CD1c-positive myeloid dendritic cell (primary cell): ENCODE results near the gene COL8A2.
A peak's percentile ranks its signal among the peaks of the same experiment; 100 is the strongest.

Experiments used
- DNase-seq: peaks from one replicate; pipeline ENCODE4 v3.0.0-alpha.2; 2016; ENCODE audit errors: extremely low spot score

The COL8A2 gene

GRCh38 chr1:36157973-36158826 is 33.2 kb upstream of the COL8A2 start:
- DNase-seq, result no peak

DNA sequence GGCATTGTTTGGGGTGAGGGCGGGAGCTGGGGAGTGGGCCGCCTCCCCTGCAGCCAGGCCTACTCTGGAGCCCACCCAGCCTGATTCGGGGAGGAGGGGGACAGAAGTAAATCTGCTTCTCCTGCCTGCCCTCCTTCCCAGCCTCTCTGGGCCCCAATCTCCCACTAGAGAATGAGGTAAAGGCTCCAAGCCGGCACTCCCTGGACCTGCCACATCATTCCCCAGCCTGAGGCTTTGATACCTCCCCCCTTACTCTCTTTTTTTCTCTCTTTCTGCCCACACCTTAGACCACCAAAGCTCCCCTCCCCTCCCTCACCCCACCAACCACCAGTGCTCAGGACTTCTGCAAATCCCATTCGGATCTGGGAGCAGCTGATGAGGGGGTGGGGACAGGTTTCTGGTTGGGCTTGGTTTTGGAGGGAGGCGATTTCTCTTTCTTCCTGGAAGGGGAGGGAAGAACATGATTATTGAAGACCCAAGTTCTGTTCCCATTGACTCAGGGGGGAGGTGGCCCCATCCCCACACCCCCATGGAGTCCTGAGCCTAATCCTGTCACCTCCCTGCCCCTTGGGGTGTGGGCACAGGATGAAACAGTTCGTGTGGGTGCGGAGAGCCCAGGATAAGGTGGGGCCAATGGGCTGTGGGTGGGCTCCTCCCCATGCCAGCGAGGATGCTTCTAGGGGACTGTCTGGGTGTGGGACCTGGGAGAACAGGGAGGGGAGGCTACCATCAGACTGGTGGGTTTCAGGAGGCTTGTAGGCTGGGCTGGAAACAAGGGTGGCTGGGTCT is 32.3 kb upstream of the COL8A2 start:
- peak; percentile 54 for DNase-seq

DNA sequence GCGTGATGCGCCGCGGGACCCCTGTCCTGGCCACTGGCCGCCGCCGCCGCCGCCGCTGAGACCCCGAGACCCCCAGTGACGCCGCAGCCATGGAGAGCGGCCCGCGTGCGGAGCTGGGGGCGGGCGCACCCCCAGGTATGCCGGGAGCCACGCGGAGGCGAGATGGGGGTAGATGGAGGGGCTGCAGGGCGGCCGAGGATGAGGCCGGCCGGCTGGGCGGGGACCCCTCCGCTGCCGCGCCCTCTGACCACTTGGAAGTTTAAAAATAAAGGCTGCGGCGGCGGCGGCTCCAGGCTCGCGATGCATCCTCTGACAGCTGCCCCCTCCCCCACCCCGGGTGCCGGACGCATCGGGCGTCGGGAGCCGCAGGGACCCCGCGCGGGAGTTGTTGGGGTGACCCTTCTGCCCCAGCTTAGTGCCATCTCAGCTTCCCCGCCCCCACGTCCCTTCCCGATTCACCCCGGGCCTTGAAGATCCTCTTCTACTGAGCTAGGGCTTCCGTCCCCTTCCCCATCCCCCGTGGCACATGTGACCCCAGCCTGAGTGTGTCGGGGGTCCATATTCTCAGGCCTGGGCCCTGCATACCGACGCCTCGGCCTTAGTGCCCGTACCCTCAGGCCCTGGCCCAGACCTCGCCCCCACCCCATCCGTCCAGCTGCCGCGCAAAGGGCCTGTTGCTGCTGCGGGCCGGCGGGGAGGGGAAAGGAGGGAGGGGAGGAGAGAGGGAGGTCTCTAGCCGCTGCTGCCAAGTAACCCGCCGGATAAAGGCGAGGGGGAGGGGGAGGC is 31.5 kb upstream of the COL8A2 start:
- peak; percentile 68 for DNase-seq

DNA sequence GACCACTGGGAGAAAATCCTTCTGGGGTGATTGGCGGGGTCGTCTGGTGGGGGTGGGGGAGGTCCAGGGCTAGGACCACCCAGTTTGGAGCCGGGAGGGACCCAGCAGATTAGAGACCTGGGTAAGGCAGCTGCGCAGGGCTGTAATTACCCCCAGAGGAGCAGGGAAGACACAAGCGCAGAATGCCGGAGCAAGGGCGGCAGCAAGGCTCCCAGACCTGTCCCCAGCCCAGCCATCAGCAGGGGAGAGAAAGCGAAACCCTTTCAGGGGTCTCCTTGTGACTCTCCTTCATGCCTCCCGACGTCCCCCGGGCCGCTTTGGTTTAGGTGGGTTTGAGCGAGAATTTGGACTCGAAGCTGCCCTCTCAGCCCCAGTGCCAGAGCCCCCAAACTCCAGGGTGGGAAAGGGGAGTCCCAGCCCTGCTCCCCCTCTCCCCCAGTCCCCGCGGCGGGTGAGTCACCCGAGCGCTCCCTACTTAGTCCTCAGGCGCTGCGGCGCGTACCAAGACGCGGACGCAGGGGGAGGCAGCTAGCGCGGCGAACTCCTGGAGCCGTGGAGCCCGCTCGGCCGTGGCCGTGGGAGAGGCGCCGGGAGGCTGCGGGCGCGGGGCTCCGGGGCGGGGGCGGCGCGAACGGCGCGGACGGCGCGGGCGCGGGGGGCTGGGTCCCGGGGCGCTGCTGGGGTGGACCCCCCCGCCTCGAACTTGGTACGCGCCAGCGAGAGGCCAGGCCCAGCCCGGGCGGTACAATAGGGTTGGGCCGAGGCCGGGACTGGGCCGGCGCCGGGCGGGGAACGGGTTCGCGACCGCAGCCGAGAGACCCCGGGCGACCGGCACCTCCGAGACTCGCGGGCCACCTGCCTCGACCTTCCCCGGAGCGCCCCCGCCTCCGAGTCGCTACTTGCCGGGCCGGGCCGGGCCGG is 30.6 kb upstream of the COL8A2 start, which contains the start of gene MAP7D1:
Gene MAP7D1, plus strand, starts transcription at position 753 of the 921 bp plus-strand sequence. CDS start 258 bp downstream, outside the sequence.
- peak; percentile 90 for DNase-seq

- no peak for DNase-seq
Observed at GRCh38 chr1:36154765-36155407, 29.9 kb upstream of the COL8A2 start.

GRCh38 chr1:36154335-36154734 is 29.3 kb upstream of the COL8A2 start:
- no peak for DNase-seq

DNA sequence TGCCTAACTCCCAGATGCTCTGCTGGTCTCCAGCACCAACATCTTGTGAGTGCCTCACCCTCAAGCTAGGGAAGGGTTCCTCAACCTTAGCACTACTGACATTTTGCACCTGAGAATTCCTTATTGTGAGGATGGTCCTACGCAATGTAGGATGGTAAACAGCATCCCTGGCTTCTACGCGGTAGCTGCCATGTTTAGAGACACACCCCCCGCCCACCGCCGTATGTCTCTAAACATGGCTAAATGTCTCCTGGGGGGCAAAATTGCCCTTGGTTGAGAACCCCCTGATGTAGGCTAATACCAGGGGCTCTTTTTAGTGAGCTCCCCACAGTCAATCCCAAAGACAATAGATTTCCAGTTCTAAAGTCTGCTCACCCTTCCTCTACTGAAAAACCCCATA is 28.5 kb upstream of the COL8A2 start:
- no peak for DNase-seq

- DNase-seq, result peak; percentile 63
Observed at GRCh38 chr1:36151845-36152203, 26.8 kb upstream of the COL8A2 start.

- DNase-seq, result no peak
Observed at GRCh38 chr1:36151134-36151844, 26.3 kb upstream of the COL8A2 start.

DNA sequence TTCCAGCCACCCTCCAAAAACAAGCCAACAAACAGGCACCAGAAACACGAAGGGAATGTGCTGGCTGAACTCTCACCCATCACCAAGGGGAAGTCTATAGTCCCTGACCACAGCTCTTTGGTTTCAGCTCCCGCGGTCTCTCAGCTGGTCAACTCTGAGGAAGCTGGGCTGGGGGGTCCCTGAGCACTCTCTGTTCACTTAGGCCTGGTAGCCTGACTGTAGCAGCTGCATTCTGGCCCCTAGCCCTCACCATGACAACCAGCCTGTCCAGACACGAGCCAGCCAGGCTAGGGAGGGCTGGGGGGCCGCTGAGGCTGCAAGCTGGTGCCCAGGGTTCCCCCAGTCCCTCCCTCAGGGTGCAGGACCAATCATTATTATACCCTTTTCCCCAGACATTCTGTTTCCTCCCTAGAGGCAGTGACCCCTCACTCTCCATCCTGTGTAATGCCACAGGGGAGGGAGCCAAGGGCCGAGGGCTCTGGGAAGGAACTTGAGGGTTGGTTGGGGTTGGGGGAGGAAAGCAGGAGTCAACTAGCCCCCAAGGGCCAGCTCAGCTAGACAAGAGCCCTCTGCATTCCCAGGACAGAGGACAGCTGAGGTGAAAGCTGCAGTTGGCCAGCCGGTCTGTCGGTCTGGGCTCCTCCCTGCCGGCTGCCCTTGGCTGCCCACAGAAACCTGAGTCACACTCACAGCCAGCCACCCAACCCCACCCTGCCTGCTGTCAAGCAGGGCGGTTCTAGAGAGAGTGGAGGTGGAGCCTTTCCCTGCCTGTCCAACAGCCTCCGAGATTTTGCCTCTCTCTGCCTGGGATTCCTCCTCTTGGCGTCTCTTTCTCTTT is 25.5 kb upstream of the COL8A2 start:
- DNase-seq, result peak; percentile 93

DNA sequence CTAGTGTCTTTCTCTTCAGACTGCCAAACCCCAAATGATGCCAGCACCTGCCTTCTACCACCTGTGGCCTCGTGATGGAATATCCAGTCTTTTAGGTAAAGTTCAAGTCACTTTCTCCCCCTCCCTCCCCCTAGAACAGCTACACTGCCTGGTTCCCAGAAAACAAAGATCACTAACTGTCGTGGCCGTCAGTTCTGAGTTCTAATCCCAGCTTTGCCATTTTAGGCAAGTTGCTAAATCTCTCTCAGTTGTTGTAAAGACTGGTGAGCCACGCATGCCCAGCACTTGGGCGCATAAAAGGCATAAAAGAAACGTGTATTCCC is 24.9 kb upstream of the COL8A2 start:
- no peak for DNase-seq

- DNase-seq, result peak; percentile 99
Observed at GRCh38 chr1:36149237-36149972, 24.4 kb upstream of the COL8A2 start, which contains the start of gene TRAPPC3. TRAPPC3 (minus strand) TSS chr1:36149486; CDS start chr1:36149378, 108 bp downstream.

DNA sequence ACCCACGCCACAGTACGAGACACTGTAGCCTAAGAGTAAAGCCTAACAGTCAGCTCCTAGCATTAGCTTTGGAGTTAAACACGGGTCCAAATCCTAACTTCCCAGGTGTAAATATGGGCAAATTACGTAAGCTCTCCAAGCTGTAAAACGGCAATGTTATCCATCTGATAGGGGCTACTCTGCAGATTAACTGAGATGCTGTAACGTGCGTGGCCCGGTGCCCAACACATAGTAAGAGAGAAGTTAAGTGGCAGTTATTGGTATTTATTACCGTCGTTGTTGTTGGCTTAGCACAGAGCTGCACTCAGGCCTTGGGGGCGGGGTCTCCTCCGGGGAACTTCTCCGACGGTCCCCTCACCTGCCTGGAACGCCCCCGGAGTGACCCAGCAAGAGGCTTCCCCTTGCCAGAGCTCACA is 23.8 kb upstream of the COL8A2 start:
- no peak for DNase-seq

DNA sequence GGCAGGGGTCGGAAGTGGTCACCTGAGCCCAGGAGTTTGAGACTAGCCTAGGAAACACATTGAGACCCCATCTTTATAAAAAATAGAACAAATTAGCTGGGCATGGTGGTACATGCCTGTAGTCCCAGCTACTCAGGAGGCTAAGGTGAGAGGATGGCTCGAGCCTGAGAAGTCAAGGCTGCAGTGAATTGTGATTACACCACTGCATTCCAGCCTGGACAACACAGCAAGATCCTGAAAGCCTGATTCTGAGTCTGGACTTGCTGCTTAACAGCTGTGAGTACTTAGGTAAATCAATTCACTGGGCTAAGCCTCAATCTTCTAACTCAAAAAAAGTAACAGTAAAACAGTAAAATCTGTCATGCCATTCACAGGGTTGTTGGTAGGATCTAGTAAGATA is 19.4 kb upstream of the COL8A2 start:
- no peak for DNase-seq

GRCh38 chr1:36143424-36143823 is 18.4 kb upstream of the COL8A2 start:
- no peak for DNase-seq

GRCh38 chr1:36142121-36142520 is 17.1 kb upstream of the COL8A2 start:
- peak; percentile 18 for DNase-seq

GRCh38 chr1:36139521-36139920 is 14.5 kb upstream of the COL8A2 start:
- no peak for DNase-seq

GRCh38 chr1:36137776-36138175 is 12.8 kb upstream of the COL8A2 start:
- DNase-seq, result no peak
